GM21367 (cell line): ENCODE measurements around the gene IGF1R.
A peak's percentile ranks its signal among the peaks of the same experiment; 100 is the strongest.

ENCODE experiments used
- ATAC-seq: cut with Tn5 transposase; IDR thresholded peaks from one replicate; pipeline ENCODE4 v1.9.1; 2021; ENCODE audit not compliant: unreplicated experiment

Gene IGF1R

DNA sequence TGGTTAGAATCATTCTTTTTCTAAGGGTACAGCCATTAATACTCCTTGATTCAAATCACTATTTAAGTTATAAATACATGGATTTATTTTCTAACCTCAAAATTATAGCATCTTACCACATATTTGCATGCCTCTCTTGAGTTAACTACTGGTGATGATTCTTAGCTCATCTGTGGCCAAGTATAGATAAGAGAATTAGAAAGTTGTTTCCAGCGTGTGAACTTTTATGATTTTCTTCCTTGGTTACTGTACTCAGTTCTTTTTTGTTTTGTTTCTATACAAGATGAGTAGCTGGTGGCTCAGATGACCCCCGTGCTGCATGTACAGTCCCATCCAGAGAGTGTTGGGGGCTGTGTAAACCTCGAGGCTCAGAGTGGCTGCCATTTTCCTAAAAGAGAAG, 124.6 kb downstream of the IGF1R start:
- no peak for ATAC-seq

DNA sequence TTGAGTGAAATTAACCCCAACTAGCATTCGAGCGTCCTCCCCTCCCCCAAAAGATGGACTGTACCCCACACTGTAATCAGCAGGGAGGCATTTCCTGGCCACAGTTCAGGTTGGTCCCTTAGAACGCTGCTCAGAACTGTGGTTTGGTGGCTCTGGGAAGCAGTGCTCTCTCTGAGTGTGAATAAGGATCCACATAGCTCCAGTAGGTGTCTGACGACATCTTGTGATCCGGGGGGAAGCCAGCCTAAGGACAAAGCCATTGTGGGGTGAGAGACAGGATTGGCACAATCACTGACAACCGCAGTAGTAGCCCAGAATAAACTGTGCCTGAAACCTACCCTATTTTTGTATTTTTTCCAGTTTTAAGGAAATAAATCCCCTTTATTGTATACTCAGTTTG, 125.3 kb downstream of the IGF1R start:
- ATAC-seq, result no peak

DNA sequence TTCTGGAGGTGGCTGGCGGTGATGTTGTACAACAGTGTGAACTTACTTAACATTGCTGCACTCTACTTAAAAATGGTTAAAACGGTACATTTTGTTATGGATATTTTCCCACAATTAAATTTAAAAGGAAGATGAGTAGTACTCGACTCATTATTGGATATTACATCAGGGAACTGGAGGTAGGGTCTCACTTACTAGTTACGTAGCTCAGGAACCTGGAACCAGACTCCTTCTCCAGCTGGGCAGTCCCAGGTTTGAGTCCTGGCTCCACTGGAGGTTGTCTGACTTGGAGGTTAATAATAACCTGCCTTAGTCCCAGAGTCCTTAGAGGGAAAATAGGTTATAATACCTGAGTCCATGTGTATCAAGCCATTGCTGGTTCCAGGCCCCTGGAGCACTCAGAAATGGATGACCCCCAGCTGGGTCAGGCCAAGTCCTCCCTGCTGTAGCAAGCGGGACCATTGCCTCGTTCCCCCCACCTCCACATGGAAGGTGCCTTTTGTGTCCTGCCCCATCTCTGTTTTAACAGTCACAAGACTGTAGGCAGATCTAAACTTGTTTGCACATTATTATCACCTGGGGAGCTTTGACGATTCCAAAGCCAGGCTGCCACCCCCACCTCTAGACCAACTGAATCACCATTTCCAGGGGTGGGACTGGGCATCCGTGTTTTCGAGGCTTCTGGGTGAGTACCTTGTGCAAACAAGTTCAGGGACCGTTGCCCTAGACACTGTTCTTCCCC, 126.6 kb downstream of the IGF1R start:
- ATAC-seq, result no peak

DNA sequence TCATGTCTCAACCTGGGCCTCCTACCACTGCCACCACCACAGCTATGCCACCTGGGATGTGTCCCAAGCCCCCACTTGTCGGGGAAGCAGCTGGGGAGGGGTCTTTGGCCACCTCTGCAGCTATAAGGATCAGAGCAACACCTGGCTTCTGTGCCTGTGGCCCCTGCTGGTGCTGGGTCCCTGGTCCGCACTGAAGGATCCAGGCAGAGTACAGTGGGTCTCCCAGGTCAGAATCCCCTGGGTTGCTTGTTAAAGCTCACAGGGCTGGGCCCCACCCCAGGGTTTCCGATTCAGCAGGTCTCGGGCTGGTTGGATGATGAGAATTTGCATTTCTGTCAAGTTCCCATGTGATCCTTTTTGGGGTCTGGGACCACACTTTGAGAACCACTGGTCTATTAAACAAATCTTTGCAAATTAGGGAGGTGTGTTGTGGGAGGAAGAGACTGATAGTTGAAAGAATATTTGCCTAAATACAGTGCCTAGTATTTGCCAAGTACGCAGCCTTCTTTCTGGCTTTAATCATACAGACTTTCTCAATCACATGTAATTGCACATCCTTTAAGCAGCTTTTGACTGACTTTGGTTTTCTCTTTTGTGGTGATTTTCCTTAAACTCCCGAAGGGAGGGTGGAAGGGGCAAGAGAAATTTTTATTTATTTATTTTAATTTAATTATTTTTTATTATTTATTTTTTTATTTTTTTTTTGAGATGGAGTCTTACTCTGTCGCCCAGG, 127.3 kb downstream of the IGF1R start:
- no peak for ATAC-seq

DNA sequence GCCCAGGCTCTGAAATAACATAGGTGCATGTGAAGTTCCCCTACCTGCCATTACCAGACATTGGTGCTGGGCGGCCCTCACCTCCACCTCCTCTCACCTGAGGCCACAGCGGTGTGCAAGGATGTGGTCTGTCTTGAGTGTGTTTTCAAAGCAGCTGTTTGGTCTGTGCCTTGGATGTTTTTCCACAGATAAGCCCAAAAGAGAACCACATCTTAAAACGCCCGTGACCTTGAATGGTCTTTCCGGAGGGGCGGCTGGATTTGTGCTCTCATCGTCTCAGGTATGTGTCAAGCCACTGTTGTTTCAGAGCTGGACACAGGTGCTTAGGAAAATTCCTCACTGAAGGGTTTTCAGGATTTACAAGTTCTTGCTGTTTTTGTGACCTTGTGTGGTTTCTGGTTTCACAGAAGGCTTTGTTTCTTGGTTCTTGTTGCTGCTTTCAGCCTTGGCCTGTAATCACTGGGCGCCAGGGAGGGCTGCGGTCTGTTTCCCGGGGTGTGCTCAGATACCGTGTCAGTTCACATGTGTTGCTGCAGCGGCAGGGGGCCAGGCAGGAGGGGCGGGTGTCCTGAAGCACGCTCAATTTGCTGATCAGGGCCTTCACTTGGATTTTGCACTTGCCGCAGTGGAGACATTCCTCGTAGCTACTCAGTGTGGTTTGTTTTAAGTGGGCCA, 128.4 kb downstream of the IGF1R start:
- ATAC-seq, result peak; percentile 54

DNA sequence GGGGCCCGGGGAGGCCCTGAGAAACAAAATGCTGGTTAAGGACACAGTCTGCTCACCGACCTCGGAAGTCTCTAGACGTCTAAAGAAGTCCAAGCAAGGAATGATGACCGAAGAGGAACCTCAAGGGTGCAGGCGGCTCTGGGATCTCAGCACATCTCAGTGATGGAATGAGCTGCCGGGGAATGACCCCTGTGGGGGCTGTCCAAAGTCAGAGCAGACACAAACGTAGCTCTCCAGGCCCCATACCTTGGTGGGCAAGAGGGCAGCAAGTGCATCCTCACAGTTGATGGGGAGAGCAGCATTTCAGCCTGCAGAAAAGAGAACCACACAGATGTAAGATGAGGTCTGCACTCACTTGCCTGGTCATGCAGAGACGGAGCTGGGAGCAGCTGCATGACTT, 129.1 kb downstream of the IGF1R start:
- ATAC-seq, result no peak

DNA sequence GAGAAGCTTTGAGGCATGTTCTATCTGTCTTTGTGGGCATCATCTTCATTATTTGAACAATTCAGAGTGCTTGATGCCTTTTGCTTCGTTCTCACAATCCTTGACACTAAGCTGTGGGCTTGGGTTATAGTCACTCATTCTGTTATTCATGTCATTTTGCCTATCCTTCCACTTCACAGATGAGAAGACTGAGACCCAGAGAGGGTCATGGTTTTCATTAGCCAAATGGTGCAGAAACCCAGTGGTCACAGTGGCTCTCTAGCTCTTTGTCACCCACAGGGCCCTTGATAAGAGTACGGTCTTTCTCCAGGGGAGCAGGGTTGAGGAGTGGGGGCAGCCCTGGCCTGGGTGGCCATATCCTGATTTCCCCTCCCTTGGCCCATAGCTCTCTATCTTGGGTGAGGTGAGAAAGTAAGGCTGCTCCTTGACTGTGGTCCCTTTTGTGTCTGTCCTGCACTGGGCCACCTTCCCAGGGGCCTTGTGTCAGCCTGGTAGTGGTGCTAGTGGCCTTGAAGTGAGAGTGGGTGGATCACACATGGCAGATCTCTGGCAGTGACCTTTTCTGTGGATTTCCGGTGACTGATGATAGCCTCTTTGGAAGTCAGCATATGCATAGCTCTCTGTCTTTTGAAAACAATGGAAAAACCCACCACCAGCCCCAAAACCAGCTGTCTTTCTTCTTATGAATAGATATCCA, 130.1 kb downstream of the IGF1R start:
- ATAC-seq, result no peak

DNA sequence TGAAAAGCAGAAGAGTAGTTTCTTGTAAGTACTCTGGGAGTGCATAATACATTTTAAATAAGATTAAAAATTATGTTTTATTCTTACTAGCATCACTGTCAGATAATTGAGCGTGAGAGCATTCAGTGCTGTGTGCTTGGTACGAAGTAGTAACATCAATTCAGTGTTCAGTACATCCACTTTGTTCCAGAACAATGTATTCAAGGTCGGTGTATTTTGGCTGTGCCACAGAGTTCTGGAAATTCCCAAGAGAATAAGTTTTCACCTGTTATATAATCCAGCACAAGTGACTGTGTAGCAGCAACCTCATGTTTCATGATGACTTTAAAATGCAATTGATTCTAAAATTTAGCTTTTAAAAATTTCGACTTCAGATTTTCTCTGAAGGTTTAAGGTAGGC, 130.6 kb downstream of the IGF1R start:
- ATAC-seq, result no peak

DNA sequence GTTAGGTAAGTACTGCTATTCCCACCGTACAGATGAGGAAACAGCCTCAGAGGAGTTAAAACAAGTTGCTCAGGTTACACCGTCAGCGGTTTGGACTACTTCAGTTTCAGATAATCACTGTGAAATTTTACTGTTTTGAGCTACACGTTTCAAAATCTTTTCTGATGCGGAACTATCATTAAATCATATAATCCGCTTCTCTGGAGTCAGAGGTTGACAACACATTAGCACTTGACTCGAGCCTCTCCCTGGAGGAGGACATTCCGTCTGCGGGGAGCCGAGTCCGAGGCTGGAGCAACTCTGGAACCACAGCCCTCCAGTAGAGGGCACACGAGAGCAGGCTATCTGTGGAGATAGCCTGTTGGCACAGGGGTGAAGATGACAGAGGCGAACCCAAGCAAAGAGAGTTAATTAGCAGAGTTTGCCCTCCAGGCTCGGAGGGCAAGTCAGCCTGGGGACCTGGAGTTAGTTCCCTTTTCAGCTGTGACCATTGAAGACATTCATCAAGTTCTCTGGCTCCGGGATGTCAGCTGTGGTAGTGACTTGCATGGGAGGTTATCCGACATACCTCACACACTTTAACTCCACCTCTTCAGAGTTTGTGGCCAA, 131.2 kb downstream of the IGF1R start:
- peak; percentile 84 for ATAC-seq

DNA sequence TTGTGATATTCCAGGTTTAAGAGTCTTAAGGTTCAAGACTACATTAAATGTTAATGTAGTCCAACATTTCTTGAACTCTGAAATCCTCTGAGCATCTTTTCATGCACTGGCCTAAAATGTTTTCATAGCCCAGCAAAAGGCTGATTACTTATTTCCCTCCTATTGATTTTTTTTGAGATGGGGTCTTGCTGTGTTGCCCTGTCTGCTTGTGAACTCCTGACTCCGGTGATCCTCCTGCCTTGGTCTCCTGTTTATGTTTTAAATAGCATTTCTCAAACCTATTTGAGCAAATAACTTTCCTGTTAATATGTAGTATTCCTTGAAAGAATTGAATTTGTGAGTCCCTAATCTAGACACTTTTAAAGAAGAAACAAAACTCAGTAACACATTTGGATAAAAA, 133.5 kb downstream of the IGF1R start:
- no peak for ATAC-seq

DNA sequence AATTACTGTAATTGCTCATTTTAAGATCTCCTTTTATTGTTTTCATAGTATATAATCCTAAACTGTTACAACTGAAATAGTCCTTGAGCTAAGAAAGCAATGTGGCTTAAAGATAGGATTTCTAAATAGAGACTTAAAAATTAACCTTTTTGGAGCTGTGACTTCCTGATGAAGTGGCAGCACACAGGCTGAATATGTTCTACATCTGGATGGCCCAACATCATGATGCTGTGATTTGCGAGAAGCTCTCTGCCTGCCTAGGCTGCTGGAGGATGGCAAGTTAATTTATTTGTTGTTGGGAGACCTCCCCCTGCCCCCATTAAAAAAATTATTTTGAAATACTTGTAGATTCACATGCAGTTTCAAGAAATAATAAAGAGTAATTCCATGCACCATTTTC, 134.5 kb downstream of the IGF1R start:
- ATAC-seq, result no peak

DNA sequence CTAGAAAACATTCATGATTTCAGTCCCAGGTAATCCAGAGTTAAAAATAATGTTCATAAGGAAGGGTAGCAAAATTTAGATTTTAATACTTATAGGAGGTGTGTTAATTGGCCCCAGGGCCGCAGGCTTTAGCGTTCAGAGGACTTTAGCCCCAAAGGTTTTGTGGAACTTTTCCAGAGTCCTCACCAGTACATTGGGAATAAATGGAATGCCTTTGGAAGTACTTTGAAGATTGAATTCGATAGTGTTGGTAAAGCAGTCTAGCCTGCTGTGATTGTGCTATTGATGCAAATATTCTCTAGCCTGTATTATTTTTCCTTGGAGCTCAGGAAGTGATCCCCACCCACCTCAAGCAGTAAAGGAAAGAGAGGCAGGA, 137.1 kb downstream of the IGF1R start:
- ATAC-seq, result no peak

DNA sequence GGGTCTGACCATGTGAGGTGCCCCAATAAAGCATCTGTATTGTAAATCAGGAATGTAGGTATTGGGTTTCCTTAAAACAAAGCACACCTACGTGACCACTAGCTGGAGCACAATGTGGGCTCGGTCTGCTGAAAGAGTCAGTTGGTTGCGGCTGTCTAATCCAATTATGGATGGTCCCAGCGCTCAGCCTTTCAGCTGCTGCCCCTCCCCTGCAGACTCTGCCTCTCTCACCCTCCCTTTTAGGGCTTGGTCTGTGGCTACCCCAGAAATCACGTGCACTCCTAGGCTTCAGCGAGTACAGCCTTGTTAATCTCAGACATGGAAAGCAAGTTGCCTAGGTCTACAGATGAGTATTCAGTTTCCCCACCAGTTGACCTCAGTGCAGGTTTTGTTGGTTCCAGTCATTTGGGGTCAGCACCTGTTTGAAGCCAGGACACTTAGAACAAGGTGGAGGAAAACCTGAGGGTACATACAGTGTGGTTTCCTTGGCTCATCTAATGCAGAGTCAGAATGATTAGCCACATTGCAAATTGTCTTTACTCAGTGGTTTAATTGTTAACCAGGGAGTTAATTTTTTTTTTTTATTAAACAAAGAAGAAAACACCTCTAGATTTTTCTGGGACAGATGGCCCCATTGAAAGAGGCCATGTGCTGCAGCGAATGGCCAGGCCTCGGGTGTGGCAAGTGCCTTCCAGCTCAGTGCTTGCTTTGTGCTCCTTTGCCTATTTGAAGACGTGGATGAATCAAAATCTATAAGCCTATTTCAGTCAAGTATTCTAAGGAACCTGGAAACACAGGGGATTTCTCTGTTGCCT, 137.7 kb downstream of the IGF1R start:
- no peak for ATAC-seq

DNA sequence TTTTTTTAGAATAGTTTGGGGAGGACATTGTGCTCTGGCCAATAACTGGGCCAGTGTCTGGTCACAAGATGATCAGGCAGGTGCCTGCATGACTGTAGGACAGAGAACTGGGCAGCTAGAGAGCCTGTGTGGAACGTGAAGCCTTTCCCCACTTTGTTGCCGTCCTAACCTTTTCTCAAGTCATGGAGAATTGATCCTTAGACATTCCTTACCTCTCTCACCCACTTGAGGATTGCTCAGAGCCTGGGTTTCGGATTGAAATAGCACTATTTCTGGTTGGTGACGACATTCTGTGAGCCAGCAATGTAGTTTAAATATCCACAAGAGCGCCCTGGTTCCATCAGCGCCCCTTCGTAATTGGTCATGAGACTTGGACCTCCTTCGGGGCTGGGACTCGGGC, 138.4 kb downstream of the IGF1R start:
- ATAC-seq, result no peak

DNA sequence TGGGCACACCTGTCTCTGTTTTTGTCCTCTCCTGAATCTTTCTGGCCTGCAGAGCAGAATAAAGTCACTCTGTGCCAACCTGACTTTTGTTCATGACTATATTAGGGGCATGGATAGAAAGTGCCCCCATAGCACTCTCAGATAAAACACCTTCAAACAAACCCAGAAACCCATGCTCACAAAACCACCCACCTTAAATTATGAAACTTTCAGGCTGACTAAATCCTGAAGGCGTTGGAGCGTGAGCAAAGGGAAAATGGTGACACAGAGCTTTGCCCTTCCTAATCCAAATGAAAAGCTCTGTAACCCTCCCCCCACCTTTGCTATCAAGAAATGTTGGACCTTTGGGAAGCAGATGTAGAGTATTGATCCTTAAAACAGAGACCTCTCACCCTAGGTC, 138.9 kb downstream of the IGF1R start:
- ATAC-seq, result no peak

DNA sequence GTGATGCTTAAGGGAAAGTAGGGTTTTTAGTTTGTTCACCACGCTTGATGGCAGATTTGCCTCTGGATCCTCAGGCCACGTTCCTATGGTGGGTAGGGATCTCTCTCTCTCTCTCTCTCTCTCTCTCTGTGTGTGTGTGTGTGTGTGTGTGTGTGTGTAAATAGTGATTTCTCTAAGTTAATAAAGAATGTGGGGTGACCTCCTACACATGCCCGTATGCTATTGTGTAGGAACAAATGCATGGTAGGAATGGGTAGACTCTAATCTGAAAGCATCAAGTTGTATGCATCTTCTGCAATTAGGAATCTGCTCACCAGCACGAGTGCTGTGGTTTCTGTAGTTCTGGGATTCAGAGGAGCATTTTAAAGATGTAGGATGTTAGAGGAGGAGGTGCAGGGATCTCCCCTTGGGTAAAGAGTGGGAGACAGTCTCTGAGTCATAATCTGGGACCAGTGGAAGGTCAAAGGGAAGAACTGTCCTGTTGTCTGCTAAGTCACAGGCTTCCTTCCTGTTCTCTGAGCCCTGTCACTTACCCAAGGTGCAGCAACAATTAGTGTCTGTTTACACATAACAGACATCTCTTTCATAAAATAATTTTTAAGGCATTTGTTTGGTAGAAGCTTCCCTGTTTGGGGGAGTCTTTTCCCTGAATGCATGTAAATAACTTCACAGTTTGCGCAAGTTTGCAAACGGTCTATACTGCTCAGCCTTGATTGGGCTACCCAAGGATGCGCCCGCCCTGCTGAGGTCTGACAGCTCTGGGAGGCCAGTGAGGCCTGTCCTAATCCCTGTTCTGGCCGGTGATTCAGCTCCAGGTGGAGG, 139.8 kb downstream of the IGF1R start:
- ATAC-seq, result no peak

DNA sequence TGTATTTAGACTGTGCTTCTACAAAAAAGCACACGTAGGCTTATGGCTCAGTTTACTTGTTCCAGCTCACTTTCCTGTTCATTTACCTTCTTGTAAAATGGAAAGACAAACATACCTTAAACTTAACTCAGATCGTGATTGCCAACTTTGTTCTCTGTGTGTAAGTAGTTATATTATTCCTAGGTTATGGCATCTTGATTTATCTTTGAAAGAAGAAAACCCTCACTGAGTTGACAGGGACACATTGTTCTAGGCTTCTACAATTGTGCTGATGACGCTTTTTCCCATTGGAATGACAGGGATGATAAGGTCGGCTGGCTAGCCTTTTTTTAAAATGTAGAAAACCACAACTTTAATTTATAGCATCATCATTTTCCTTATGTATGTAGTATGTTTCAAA, 140.7 kb downstream of the IGF1R start:
- no peak for ATAC-seq

DNA sequence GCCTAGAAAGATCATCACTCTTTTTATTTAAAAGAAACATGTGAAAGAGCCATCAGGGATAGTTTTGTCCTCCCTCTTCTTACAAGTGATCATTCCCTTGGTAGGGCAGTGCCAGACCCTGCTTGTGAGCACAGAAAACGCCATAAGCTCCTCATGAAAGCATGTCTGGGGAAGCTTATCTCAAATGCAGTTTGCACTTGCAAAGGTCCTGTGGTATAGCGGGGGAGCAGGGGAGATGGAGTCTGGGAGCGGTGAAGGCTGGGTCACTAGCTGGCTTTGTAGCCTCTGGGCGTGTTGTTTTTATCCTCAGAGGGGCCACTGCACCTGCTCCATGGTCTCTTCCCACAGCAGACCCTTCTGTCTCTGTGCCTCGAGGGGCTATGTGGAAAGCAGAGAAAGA, 141.9 kb downstream of the IGF1R start:
- no peak for ATAC-seq

DNA sequence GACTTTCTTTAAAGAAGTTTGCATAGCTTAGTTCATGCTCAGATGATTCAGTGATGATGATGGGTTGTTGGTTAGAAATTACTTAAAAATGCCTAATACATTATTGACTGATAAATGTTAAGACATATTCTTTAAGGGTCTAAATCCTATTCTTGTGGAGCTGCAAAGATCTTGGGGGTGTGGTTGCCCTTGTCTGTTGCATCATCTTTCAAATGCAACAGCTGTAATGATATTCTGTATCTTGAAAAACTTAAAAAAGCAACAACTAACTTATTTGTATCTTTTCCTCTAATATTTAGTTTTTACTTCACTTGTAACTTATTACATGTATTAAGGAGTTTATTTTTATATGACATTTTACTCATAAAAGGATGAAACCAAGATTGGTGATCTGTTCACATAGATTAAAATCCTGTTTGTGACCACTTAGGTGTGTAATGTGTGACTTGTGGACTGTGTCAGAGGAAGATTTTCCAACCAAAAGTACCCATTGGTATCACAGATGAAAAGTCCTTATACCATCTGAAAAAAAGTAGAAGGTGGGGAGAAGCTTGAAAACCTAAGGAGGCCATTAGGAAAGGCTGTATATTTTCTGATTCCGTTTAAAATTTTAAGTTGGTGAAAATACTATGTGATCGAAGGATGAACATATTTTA, 142.8 kb downstream of the IGF1R start:
- no peak for ATAC-seq
